ENCODE results near the gene COX7A2.

COX7A2 gene

DNA sequence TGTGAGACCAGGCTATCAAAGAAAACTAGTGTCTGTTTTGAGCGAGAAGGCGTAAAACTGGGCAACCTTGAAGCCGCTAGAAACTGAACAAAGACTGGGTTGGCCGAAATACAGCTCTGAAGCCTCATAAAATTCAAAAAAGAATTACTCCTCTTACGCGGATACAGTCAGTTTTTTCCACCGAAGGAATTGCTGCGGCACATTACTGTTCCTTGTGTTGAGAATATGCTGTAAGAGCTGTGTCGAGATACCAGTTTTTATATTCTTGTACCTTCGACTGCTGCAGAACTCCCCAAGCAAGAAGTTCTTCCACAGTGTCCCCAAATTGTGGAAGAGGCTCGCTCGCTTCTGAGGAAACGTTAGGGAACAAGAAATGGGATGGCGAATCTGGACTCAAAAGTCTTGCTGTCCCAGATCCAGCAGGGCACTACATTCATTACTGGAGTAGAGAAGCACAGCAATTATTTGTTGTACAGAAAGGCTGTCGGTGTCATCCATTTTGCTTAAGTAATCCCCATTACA is 523 bp upstream of the COX7A2 start:
- no peak for DNase-seq (ENCODE audit: low read depth)
- peak overlapping the region; percentile 78 for H3K4me3 ChIP-seq (ENCODE audit: low read depth, low read length)
- TF ChIP-seq, protein P1, sequence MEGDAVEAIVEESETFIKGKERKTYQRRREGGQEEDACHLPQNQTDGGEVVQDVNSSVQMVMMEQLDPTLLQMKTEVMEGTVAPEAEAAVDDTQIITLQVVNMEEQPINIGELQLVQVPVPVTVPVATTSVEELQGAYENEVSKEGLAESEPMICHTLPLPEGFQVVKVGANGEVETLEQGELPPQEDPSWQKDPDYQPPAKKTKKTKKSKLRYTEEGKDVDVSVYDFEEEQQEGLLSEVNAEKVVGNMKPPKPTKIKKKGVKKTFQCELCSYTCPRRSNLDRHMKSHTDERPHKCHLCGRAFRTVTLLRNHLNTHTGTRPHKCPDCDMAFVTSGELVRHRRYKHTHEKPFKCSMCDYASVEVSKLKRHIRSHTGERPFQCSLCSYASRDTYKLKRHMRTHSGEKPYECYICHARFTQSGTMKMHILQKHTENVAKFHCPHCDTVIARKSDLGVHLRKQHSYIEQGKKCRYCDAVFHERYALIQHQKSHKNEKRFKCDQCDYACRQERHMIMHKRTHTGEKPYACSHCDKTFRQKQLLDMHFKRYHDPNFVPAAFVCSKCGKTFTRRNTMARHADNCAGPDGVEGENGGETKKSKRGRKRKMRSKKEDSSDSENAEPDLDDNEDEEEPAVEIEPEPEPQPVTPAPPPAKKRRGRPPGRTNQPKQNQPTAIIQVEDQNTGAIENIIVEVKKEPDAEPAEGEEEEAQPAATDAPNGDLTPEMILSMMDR (IDR thresholded peaks at IDR 0.05; ENCODE audit: insufficient read depth, low read depth, low read length, missing control alignments), result no peak

GRCh38 chr6:75236630-75237029 is 7.0 kb downstream of the COX7A2 start:
- DNase-seq (ENCODE audit: low read depth), result no peak
- H3K4me3 ChIP-seq (ENCODE audit: low read depth, low read length), result no peak overlapping the region
- TF ChIP-seq, protein P1 (IDR thresholded peaks at IDR 0.05; ENCODE audit: insufficient read depth, low read depth, low read length, missing control alignments), result no peak

- H3K4me3 ChIP-seq (ENCODE audit: low read depth, low read length), result no peak overlapping the region
- TF ChIP-seq, protein P1 (IDR thresholded peaks at IDR 0.05; ENCODE audit: insufficient read depth, low read depth, low read length, missing control alignments), result no peak
- no peak for DNase-seq (ENCODE audit: low read depth)
Measured at GRCh38 chr6:75235271-75235670, 8.3 kb downstream of the COX7A2 start.

DNA sequence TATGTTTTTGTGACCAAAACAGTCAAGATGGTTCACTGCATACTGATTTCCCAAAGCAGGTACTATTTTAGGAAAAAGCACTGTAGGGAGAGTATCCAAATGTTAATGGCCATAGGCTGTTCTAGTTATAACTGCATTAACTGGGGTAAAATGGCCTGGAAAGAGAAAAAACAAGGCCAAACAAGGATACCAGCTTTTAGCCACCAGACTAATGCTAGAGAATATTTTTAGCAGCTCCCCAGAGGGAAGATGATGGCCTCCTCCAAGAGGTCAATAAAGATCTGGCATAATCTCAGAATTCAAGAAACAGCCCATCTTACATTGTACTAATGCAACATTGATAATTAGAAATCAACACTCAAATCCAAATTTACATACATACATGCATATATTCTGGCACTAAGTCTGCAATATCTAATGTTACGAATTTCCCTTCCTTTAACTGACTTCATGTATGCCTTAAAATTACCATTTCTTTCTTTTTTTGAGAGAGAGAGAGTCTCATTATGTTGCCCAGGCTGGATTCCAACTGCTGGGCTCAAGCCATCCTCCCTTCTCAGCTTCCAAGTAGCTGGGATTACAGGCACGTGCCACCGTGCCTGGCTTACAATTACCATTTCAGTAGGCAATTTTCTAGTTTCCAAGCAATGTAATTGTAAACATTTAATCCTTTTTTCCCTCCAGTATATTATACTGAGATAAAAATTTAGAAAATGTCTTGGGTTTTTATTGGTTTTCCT is 9.3 kb downstream of the COX7A2 start:
- TF ChIP-seq, protein P1 (IDR thresholded peaks at IDR 0.05; ENCODE audit: insufficient read depth, low read depth, low read length, missing control alignments), result no peak
- no peak overlapping the region for H3K4me3 ChIP-seq (ENCODE audit: low read depth, low read length)
- DNase-seq (ENCODE audit: low read depth), result no peak

DNA sequence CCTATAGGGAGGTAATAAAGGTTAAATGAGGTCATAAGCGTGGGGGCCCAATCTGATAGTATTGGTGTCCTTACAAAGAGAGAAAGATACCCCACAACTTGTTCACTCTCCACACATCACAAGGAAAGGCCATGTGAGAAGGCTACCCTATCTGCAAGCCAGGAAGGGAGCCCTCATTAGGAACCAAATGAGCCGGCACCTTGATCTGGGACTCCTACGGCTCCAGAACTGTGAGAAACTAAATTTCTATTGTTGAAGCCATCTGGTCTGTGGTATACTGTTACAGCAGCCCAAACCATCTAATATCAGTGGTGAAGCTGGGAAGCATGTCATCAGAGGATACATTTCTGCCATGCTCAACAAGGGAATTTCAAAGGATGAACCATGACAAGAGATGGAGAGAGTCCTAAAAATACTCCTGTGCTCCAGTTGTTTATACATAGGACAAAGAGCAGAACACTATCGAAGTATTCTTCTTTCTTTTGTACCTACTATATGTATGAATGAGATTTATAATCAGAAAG is 10.4 kb downstream of the COX7A2 start:
- TF ChIP-seq, protein P1 (IDR thresholded peaks at IDR 0.05; ENCODE audit: insufficient read depth, low read depth, low read length, missing control alignments), result no peak
- no peak for DNase-seq (ENCODE audit: low read depth)

GRCh38 chr6:75230484-75231325 is 12.9 kb downstream of the COX7A2 start:
- DNase-seq (ENCODE audit: low read depth), result no peak
- H3K4me3 ChIP-seq (ENCODE audit: low read depth, low read length), result no peak overlapping the region
- TF ChIP-seq, protein P1 (IDR thresholded peaks at IDR 0.05; ENCODE audit: insufficient read depth, low read depth, low read length, missing control alignments), result no peak

More for the DNA sequence above, 10.4 kb downstream of the COX7A2 start:
- no peak overlapping the region for H3K4me3 ChIP-seq (ENCODE audit: low read depth, low read length)

All from GM12865 (cell line).